ENCODE data around the gene NHLRC1.

DNA sequence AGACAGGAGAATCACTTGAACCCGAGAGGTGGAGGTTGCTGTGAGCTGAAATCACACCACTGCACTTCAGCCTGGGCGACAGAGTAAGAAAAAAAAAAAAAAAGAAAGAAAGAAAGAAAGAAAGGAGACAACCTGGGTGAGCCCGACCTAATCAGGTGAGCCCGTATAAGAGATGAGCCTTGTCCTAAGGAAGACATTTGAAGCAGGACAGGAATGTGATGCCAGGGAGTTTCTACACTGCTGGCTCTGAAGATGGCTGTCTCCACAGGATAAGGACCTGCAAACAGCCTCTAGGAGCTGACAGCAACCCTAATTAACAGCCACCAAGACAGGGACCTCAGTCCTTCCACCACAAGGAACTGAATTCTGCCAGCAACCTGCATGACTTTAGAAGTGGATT lies 41.9 kb downstream of the NHLRC1 start:
- TF ChIP-seq, protein P1, sequence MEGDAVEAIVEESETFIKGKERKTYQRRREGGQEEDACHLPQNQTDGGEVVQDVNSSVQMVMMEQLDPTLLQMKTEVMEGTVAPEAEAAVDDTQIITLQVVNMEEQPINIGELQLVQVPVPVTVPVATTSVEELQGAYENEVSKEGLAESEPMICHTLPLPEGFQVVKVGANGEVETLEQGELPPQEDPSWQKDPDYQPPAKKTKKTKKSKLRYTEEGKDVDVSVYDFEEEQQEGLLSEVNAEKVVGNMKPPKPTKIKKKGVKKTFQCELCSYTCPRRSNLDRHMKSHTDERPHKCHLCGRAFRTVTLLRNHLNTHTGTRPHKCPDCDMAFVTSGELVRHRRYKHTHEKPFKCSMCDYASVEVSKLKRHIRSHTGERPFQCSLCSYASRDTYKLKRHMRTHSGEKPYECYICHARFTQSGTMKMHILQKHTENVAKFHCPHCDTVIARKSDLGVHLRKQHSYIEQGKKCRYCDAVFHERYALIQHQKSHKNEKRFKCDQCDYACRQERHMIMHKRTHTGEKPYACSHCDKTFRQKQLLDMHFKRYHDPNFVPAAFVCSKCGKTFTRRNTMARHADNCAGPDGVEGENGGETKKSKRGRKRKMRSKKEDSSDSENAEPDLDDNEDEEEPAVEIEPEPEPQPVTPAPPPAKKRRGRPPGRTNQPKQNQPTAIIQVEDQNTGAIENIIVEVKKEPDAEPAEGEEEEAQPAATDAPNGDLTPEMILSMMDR (conservative IDR thresholded peaks at IDR 0.05; ENCODE audit: low read depth in 2 of 2): no peak
- TF ChIP-seq EZH2 (IDR thresholded peaks at IDR 0.05; ENCODE audit: low read depth, unreplicated experiment) (no peak), POLR2AphosphoS5 (IDR thresholded peaks at IDR 0.05; ENCODE audit: low read depth) (no peak), CREB1 (CRISPR knock-in tag; IDR thresholded peaks at IDR 0.05; ENCODE audit: low read depth) (no peak), NANOG (IDR thresholded peaks at IDR 0.05; ENCODE audit: borderline replicate concordance) (no peak), EZH2phosphoT487 (IDR thresholded peaks at IDR 0.05; ENCODE audit: unreplicated experiment) (no peak), ZNF331 (CRISPR knock-in tag; IDR thresholded peaks at IDR 0.05; ENCODE audit: low read depth) (no peak), ZNF114 (CRISPR knock-in tag; IDR thresholded peaks at IDR 0.05) (no peak), STAT1 (IDR thresholded peaks at IDR 0.05; ENCODE audit: unreplicated experiment) (no peak), JUNB (IDR thresholded peaks at IDR 0.05; ENCODE audit: unreplicated experiment) (no peak)
- TF ChIP-seq, protein P2, sequence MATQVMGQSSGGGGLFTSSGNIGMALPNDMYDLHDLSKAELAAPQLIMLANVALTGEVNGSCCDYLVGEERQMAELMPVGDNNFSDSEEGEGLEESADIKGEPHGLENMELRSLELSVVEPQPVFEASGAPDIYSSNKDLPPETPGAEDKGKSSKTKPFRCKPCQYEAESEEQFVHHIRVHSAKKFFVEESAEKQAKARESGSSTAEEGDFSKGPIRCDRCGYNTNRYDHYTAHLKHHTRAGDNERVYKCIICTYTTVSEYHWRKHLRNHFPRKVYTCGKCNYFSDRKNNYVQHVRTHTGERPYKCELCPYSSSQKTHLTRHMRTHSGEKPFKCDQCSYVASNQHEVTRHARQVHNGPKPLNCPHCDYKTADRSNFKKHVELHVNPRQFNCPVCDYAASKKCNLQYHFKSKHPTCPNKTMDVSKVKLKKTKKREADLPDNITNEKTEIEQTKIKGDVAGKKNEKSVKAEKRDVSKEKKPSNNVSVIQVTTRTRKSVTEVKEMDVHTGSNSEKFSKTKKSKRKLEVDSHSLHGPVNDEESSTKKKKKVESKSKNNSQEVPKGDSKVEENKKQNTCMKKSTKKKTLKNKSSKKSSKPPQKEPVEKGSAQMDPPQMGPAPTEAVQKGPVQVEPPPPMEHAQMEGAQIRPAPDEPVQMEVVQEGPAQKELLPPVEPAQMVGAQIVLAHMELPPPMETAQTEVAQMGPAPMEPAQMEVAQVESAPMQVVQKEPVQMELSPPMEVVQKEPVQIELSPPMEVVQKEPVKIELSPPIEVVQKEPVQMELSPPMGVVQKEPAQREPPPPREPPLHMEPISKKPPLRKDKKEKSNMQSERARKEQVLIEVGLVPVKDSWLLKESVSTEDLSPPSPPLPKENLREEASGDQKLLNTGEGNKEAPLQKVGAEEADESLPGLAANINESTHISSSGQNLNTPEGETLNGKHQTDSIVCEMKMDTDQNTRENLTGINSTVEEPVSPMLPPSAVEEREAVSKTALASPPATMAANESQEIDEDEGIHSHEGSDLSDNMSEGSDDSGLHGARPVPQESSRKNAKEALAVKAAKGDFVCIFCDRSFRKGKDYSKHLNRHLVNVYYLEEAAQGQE (IDR thresholded peaks at IDR 0.05; ENCODE audit: unreplicated experiment): no peak
- TF ChIP-seq, protein P3, sequence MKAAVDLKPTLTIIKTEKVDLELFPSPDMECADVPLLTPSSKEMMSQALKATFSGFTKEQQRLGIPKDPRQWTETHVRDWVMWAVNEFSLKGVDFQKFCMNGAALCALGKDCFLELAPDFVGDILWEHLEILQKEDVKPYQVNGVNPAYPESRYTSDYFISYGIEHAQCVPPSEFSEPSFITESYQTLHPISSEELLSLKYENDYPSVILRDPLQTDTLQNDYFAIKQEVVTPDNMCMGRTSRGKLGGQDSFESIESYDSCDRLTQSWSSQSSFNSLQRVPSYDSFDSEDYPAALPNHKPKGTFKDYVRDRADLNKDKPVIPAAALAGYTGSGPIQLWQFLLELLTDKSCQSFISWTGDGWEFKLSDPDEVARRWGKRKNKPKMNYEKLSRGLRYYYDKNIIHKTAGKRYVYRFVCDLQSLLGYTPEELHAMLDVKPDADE (IDR thresholded peaks at IDR 0.05): no peak

All from GM23338 (cell line).